Calu3 (cell line): ENCODE data around the gene PRSS27. TPM values are rescaled to one million over a fixed set of nuclear protein-coding genes. Genes with fewer than 3 reads are reported as not detected.
"Not testable (repeated sequence)": the region's sequence is repeated elsewhere in the genome, so short reads cannot be mapped to it uniquely, and the experiment has no call there.

Source experiments
- BruUV-seq: library from RNA; stranded (reverse); fragments of 400-500 nt; replicated peaks from 2 replicates; lab custom pipeline; 2021; lab: Mats Ljungman, UMichigan
- CTCF ChIA-PET: fragments of 300-600 bp; sonication (Branson Sonifier 250); formaldehyde crosslinking; loops from one replicate; lab custom pipeline; 2022; ENCODE audit warnings: antibody characterized with exemption; lab: Charles Lee
- DNase-seq: peaks from one replicate; pipeline ENCODE4 v3.0.0; 2022
- H3K27ac Mint-ChIP-seq: one replicate; pipeline ENCODE4 v1.8.0; 2022; ENCODE audit warnings: mixed read lengths; ENCODE audit not compliant: unreplicated experiment
- H3K27me3 Mint-ChIP-seq: one replicate; pipeline ENCODE4 v1.8.0; 2022; ENCODE audit warnings: mixed read lengths; ENCODE audit not compliant: unreplicated experiment
- H3K36me3 Mint-ChIP-seq: one replicate; pipeline ENCODE4 v1.8.0; 2022; ENCODE audit warnings: mild to moderate bottlenecking, moderate library complexity, mixed read lengths; ENCODE audit not compliant: insufficient read depth, unreplicated experiment
- H3K4me1 Mint-ChIP-seq: one replicate; pipeline ENCODE4 v1.8.0; 2022; ENCODE audit warnings: mild to moderate bottlenecking, low read depth, mixed read lengths; ENCODE audit not compliant: unreplicated experiment
- H3K4me3 Mint-ChIP-seq: one replicate; pipeline ENCODE4 v1.8.0; 2022; ENCODE audit warnings: mild to moderate bottlenecking, low read depth, moderate library complexity, mixed read lengths; ENCODE audit not compliant: unreplicated experiment
- H3K9me3 Mint-ChIP-seq: one replicate; pipeline ENCODE4 v1.8.0; 2022; ENCODE audit warnings: low read depth, mixed read lengths; ENCODE audit not compliant: unreplicated experiment
- CTCF ChIP-seq: fragments of 200-600 bp; IDR thresholded peaks from one replicate; pipeline ENCODE4 v1.8.0; 2022; ENCODE audit warnings: antibody characterized with exemption; ENCODE audit not compliant: unreplicated experiment
- intact Hi-C: fragments of 100-400 bp; cut with micrococcal nuclease; formaldehyde crosslinking; loops from one replicate; pipeline ENCODE4 v1.10.0; 2022; ENCODE audit not compliant: unreplicated experiment
- total RNA-seq: library from RNA; stranded (reverse); gene quantifications from 2 replicates; pipeline ENCODE4 v1.2.3, GENCODE V29; 2022

The PRSS27 gene
- total RNA-seq, 1 experiment from 2014 or later: 2.4 TPM

GRCh38 chr16:2682209-2683021 lies 37.6 kb downstream of the PRSS27 start, which contains the start of gene KCTD5:
TSS of gene KCTD5 (plus strand) at chr16:2682523. CDS start at chr16:2682549, 26 bp downstream.
- no TSS peak for BruUV-seq
- Mint-ChIP-seq H3K9me3 (no peaks in the 10 kb centered on the region), H3K27me3 (no peaks in the 10 kb centered on the region), H3K36me3 (peaks cover 26% of the 10 kb centered on the region), H3K4me3 (peak within 1 kb of the TSS; percentile 97), H3K4me1 (no peaks in the 10 kb centered on the region), H3K27ac (peak within 1 kb of the TSS; percentile 95)
- intact Hi-C loops: no loop called here
- CTCF ChIA-PET: interaction anchor here (0.9 to 1.4 kb wide), 2 partner anchors 9 to 288 kb away, joined by 3 to 8 read pairs; no protein-coding TSS in a partner anchor
- peak; percentile 98 for DNase-seq
- TF ChIP-seq CTCF: no peak

- DNase-seq, intact Hi-C loops, H3K4me1 Mint-ChIP-seq, H3K4me3 Mint-ChIP-seq, H3K27me3 Mint-ChIP-seq, BruUV-seq, H3K27ac Mint-ChIP-seq, H3K9me3 Mint-ChIP-seq, CTCF ChIA-PET: not testable (repeated sequence)
- H3K36me3 Mint-ChIP-seq: peaks cover 33% of the 10 kb centered on the region
These were observed 39.7 kb downstream of the PRSS27 start for GRCh38 chr16:2680360-2680759.

GRCh38 chr16:2679902-2680301 lies 40.1 kb downstream of the PRSS27 start:
- BruUV-seq: not testable (repeated sequence)

GRCh38 chr16:2678206-2678965 lies 41.6 kb downstream of the PRSS27 start:
- BruUV-seq, DNase-seq, H3K4me1 Mint-ChIP-seq, H3K4me3 Mint-ChIP-seq, intact Hi-C loops, H3K9me3 Mint-ChIP-seq, H3K27ac Mint-ChIP-seq, H3K27me3 Mint-ChIP-seq, CTCF ChIA-PET: not testable (repeated sequence)
- peaks cover 53% of the 10 kb centered on the region for H3K36me3 Mint-ChIP-seq

More at GRCh38 chr16:2679902-2680301, 40.1 kb downstream of the PRSS27 start:
- DNase-seq, H3K4me1 Mint-ChIP-seq, H3K4me3 Mint-ChIP-seq, CTCF ChIA-PET, H3K27me3 Mint-ChIP-seq, intact Hi-C loops, H3K9me3 Mint-ChIP-seq, H3K27ac Mint-ChIP-seq: not testable (repeated sequence)
- H3K36me3 Mint-ChIP-seq: peaks cover 38% of the 10 kb centered on the region

- H3K36me3 Mint-ChIP-seq: peaks cover 51% of the 10 kb centered on the region
- H3K4me3 Mint-ChIP-seq, CTCF ChIA-PET, DNase-seq, H3K4me1 Mint-ChIP-seq, BruUV-seq, H3K27me3 Mint-ChIP-seq, intact Hi-C loops, H3K27ac Mint-ChIP-seq, H3K9me3 Mint-ChIP-seq: not testable (repeated sequence)
These were observed 43.1 kb downstream of the PRSS27 start for GRCh38 chr16:2676937-2677336.

- H3K4me3 Mint-ChIP-seq: no peak overlapping the region
- H3K9me3 Mint-ChIP-seq: no peaks in the 10 kb centered on the region
- no peak for TF ChIP-seq CTCF
- H3K27ac Mint-ChIP-seq: no peak overlapping the region
- peaks cover 48% of the 10 kb centered on the region for H3K36me3 Mint-ChIP-seq
- no peaks in the 10 kb centered on the region for H3K27me3 Mint-ChIP-seq
- intact Hi-C loops: no loop called here
- H3K4me1 Mint-ChIP-seq: peaks cover 10% of the 10 kb centered on the region
- CTCF ChIA-PET: no interaction called here
- BruUV-seq: no TSS peak
- no peak for DNase-seq
These were observed 44.3 kb downstream of the PRSS27 start for GRCh38 chr16:2675714-2676113.
